Smooth muscle cell (in vitro differentiated cells): ENCODE data around the gene C3orf33. TPM values are rescaled to one million over a fixed set of nuclear protein-coding genes. Genes with fewer than 3 reads are reported as not detected.

ENCODE experiments used
- DNase-seq: peaks from one replicate; lab custom pipeline; 2025; ENCODE audit not compliant: unreplicated experiment; lab: John Stamatoyannopoulos, UW
- H2AFZ ChIP-seq: fragments of 200-600 bp; sonication (generic); 2 replicates; pipeline ENCODE4 v1.6.0; 2016; ENCODE audit warnings: antibody characterized with exemption, low read depth, mild to moderate bottlenecking
- H3F3A ChIP-seq: fragments of 200-600 bp; sonication (generic); 2 replicates; pipeline ENCODE4 v1.6.0; 2017; ENCODE audit warnings: antibody characterized with exemption, low read depth
- H3K27ac ChIP-seq: fragments of 200-600 bp; sonication (generic); 2 replicates; pipeline ENCODE4 v1.5.1; 2016; ENCODE audit warnings: low read depth, mild to moderate bottlenecking
- H3K27me3 ChIP-seq: fragments of 200-600 bp; sonication (generic); 2 replicates; pipeline ENCODE4 v1.6.1; 2016; ENCODE audit warnings: low read depth, mild to moderate bottlenecking
- H3K36me3 ChIP-seq: fragments of 200-600 bp; sonication (generic); 2 replicates; pipeline ENCODE4 v1.5.1; 2016; ENCODE audit warnings: low read depth
- H3K4me1 ChIP-seq: fragments of 200-600 bp; sonication (generic); 2 replicates; pipeline ENCODE4 v1.5.1; 2016; ENCODE audit warnings: low read depth
- H3K4me2 ChIP-seq: fragments of 200-600 bp; sonication (generic); 2 replicates; pipeline ENCODE4 v1.6.0; 2016; ENCODE audit warnings: mild to moderate bottlenecking
- H3K4me3 ChIP-seq: fragments of 200-600 bp; sonication (generic); 2 replicates; pipeline ENCODE4 v1.5.1; 2016; ENCODE audit warnings: mild to moderate bottlenecking
- H3K79me2 ChIP-seq: fragments of 200-600 bp; sonication (generic); 2 replicates; pipeline ENCODE4 v1.6.0; 2016; ENCODE audit warnings: low read depth, mild to moderate bottlenecking
- H3K9ac ChIP-seq: fragments of 200-600 bp; sonication (generic); 2 replicates; pipeline ENCODE4 v1.6.0; 2016; ENCODE audit warnings: low read depth
- H3K9me3 ChIP-seq: fragments of 200-600 bp; sonication (generic); replicated peaks from 2 replicates; pipeline ENCODE4 v1.5.1; 2016; ENCODE audit warnings: low read depth
- H4K20me1 ChIP-seq: fragments of 200-600 bp; sonication (generic); 2 replicates; pipeline ENCODE4 v1.6.0; 2016; ENCODE audit warnings: low read depth
- WGBS: methylation state at CpG from one replicate; pipeline ENCODE4 v1.1.7; 2016; ENCODE audit warnings: low lambda C conversion rate; 5-methylcytosine and 5-hydroxymethylcytosine counted together
- polyA plus RNA-seq: library from polyadenylated mRNA; unstranded; fragments of >200 nt; fragmentation: Nextera tagmentation; extraction: Ambion mirVana; gene quantifications from 2 replicates; pipeline ENCODE4 v1.2.1, GENCODE V29; 2016
- total RNA-seq: library from RNA; depleted of rRNA; stranded (reverse); fragments of >200 nt; gene quantifications from 2 replicates; pipeline ENCODE4 v1.2.3, GENCODE V29; 2014
- TF ChIP-seq, protein P1 (sequence below): fragments of 200-600 bp; sonication (generic); IDR thresholded peaks from 2 replicates; pipeline ENCODE4 v1.5.1; 2017; ENCODE audit warnings: borderline replicate concordance, mild to moderate bottlenecking, antibody characterized with exemption; ENCODE audit not compliant: insufficient read depth, poor library complexity, severe bottlenecking

C3orf33 gene
- total and polyA plus RNA-seq, 2 experiments from 2014 or later = 3.4 to 4.3 TPM

DNA sequence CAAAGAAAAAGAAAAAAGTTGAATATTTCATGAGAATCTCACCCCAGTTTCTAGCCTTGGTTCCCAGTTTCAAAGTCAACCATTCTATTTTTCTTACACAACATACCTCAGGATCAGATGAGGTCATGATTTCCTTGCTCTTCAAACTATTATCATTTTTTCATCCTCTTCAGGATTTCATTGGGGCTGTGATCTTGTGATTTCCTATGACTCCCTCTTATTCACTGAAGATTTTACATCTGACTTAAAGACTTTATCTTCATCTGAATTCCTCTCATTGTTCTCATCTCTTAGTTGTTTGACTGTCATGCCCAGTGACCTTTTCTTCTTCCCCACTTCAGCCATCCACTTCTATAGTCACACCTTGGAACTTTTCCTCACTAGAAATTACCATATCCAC is 3.1 kb upstream of the C3orf33 start:
- Histone ChIP-seq H3K9ac (no peak overlapping the region), H3K4me1 (peaks cover 4% of the 10 kb centered on the region), H3K9me3 (no peaks in the 10 kb centered on the region), H3K27ac (no peak overlapping the region), H3K4me2 (no peak overlapping the region), H4K20me1 (no peaks in the 10 kb centered on the region), H3K4me3 (no peak overlapping the region), H3F3A (no peaks in the 10 kb centered on the region), H2AFZ (no peak overlapping the region), H3K27me3 (peaks cover 4% of the 10 kb centered on the region), H3K79me2 (no peaks in the 10 kb centered on the region), H3K36me3 (no peaks in the 10 kb centered on the region)
- TF ChIP-seq, protein P1, sequence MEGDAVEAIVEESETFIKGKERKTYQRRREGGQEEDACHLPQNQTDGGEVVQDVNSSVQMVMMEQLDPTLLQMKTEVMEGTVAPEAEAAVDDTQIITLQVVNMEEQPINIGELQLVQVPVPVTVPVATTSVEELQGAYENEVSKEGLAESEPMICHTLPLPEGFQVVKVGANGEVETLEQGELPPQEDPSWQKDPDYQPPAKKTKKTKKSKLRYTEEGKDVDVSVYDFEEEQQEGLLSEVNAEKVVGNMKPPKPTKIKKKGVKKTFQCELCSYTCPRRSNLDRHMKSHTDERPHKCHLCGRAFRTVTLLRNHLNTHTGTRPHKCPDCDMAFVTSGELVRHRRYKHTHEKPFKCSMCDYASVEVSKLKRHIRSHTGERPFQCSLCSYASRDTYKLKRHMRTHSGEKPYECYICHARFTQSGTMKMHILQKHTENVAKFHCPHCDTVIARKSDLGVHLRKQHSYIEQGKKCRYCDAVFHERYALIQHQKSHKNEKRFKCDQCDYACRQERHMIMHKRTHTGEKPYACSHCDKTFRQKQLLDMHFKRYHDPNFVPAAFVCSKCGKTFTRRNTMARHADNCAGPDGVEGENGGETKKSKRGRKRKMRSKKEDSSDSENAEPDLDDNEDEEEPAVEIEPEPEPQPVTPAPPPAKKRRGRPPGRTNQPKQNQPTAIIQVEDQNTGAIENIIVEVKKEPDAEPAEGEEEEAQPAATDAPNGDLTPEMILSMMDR = no peak
- no peak for DNase-seq

GRCh38 chr3:155807823-155808222 is 1.7 kb upstream of the C3orf33 start:
- no peak overlapping the region for H3K27ac ChIP-seq
- no peak overlapping the region for H2AFZ ChIP-seq
- no peak overlapping the region for H3K4me2 ChIP-seq
- H3K79me2 ChIP-seq = no peaks in the 10 kb centered on the region
- H3K9ac ChIP-seq = no peak overlapping the region
- no peaks in the 10 kb centered on the region for H3K9me3 ChIP-seq
- peaks cover 4% of the 10 kb centered on the region for H3K4me1 ChIP-seq
- H3F3A ChIP-seq = no peaks in the 10 kb centered on the region
- DNase-seq = no peak
- WGBS = 88% methylated on average over 2 of the region's 2 CpGs
- H3K36me3 ChIP-seq = no peaks in the 10 kb centered on the region
- H3K27me3 ChIP-seq = peaks cover 4% of the 10 kb centered on the region
- TF ChIP-seq, protein P1 = no peak
- H3K4me3 ChIP-seq = no peak overlapping the region
- H4K20me1 ChIP-seq = no peaks in the 10 kb centered on the region

- H3K79me2 ChIP-seq = no peaks in the 10 kb centered on the region
- TF ChIP-seq, protein P1 = no peak
- WGBS = 65% methylated on average over 15 of the region's 15 CpGs
- no peak overlapping the region for H3K27ac ChIP-seq
- H3K4me2 ChIP-seq = peak overlapping the region; percentile 95
- H3K9ac ChIP-seq = peak overlapping the region; percentile 84
- H3K4me3 ChIP-seq = peak overlapping the region; percentile 67
- H3K9me3 ChIP-seq = no peaks in the 10 kb centered on the region
- no peaks in the 10 kb centered on the region for H3K36me3 ChIP-seq
- peak overlapping the region; percentile 97 for H2AFZ ChIP-seq
- H4K20me1 ChIP-seq = no peaks in the 10 kb centered on the region
- no peaks in the 10 kb centered on the region for H3F3A ChIP-seq
- H3K27me3 ChIP-seq = peaks cover 4% of the 10 kb centered on the region
- H3K4me1 ChIP-seq = peaks cover 4% of the 10 kb centered on the region
- no peak for DNase-seq
Observed at GRCh38 chr3:155805204-155805801, 775 bp downstream of the C3orf33 start.

DNA sequence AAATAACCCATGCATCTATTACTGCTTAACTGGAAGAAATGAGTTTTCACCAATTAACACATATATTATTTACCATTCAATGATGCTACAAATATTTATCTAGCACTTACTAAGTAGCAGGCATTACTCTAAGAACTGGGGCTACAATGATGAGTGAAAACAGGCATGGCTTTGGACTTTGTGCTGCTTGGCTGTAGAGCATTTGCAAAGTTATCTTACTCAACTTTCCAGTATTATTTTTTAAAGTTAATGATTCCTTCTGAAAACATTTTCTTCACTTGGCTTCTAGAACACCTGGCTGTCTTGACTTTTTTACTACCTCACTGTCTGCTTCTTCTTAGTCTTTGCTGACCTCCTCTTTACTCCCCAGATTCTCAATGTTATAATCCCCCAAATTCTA is 1.8 kb downstream of the C3orf33 start:
- DNase-seq = no peak
- Histone ChIP-seq H4K20me1 (no peaks in the 10 kb centered on the region), H3K27ac (no peak overlapping the region), H3K36me3 (no peaks in the 10 kb centered on the region), H2AFZ (no peak overlapping the region), H3K79me2 (no peaks in the 10 kb centered on the region), H3K4me1 (peaks cover 4% of the 10 kb centered on the region), H3F3A (no peaks in the 10 kb centered on the region), H3K4me2 (no peak overlapping the region), H3K27me3 (peaks cover 4% of the 10 kb centered on the region), H3K9me3 (no peaks in the 10 kb centered on the region), H3K9ac (no peak overlapping the region), H3K4me3 (no peak overlapping the region)
- TF ChIP-seq, protein P1 = no peak
